ENCODE measurements around the gene CDC14B.
"Not testable (repeated sequence)": the region's sequence is repeated elsewhere in the genome, so short reads cannot be mapped to it uniquely, and the experiment has no call there.

CDC14B gene

GRCh38 chr9:96519787-96520186, 99.9 kb downstream of the CDC14B start:
- peaks cover 8% of the 10 kb centered on the region for H3K4me1 Mint-ChIP-seq (ENCODE audit: low read depth)
- no peaks in the 10 kb centered on the region for H3K9me3 Mint-ChIP-seq
- no peak overlapping the region for H3K27ac Mint-ChIP-seq
- H3K4me3 Mint-ChIP-seq: no peak overlapping the region
- intact Hi-C loops (cut with micrococcal nuclease): no loop called here
- H3K27me3 Mint-ChIP-seq: no peaks in the 10 kb centered on the region
- no peaks in the 10 kb centered on the region for H3K36me3 Mint-ChIP-seq (ENCODE audit: low read depth)

- Mint-ChIP-seq H3K36me3 (ENCODE audit: low read depth) (no peaks in the 10 kb centered on the region), H3K9me3 (no peaks in the 10 kb centered on the region), H3K27ac (no peak overlapping the region), H3K4me1 (ENCODE audit: low read depth) (peaks cover 8% of the 10 kb centered on the region), H3K4me3 (no peak overlapping the region), H3K27me3 (no peaks in the 10 kb centered on the region)
- intact Hi-C loops (cut with micrococcal nuclease): no loop called here
These were observed 100.5 kb downstream of the CDC14B start for GRCh38 chr9:96519095-96519494.

- Mint-ChIP-seq H3K27ac (no peak overlapping the region), H3K9me3 (no peaks in the 10 kb centered on the region), H3K4me1 (ENCODE audit: low read depth) (no peaks in the 10 kb centered on the region), H3K36me3 (ENCODE audit: low read depth) (no peaks in the 10 kb centered on the region), H3K27me3 (no peaks in the 10 kb centered on the region), H3K4me3 (no peak overlapping the region)
- intact Hi-C loops (cut with micrococcal nuclease): no loop called here
These were observed 103.8 kb downstream of the CDC14B start for GRCh38 chr9:96515621-96516470.

- intact Hi-C loops (cut with micrococcal nuclease): no loop called here
- H3K4me1 Mint-ChIP-seq (ENCODE audit: low read depth): no peaks in the 10 kb centered on the region
- no peak overlapping the region for H3K4me3 Mint-ChIP-seq
- no peaks in the 10 kb centered on the region for H3K27me3 Mint-ChIP-seq
- no peaks in the 10 kb centered on the region for H3K36me3 Mint-ChIP-seq (ENCODE audit: low read depth)
- no peak overlapping the region for H3K27ac Mint-ChIP-seq
- no peaks in the 10 kb centered on the region for H3K9me3 Mint-ChIP-seq
These were observed 104.9 kb downstream of the CDC14B start for GRCh38 chr9:96514800-96515158.

GRCh38 chr9:96514108-96514799, 105.4 kb downstream of the CDC14B start:
- Mint-ChIP-seq H3K9me3 (no peaks in the 10 kb centered on the region), H3K27ac (no peak overlapping the region), H3K4me3 (no peak overlapping the region), H3K4me1 (ENCODE audit: low read depth) (no peaks in the 10 kb centered on the region), H3K27me3 (no peaks in the 10 kb centered on the region), H3K36me3 (ENCODE audit: low read depth) (no peaks in the 10 kb centered on the region)
- intact Hi-C loops (cut with micrococcal nuclease): no loop called here

DNA sequence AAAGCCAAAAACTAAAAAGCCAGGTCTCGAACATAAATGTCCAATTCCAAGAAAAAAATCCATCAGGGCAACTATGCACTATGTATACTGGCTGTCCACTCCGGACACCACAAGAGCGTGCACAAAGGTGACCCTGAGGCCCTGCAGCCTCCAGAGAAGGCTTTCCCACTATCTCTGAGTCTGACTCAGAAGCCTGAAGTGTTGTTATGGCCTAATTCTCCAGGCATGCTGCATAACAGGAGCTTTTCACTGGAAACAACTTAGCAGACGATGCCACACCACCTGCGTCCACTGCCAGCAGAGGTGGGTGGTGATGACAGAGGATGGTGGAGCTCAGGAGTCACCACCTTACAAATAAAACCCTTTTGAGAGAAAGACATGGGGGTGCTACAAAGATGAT, 106.0 kb downstream of the CDC14B start:
- Mint-ChIP-seq H3K27me3 (no peaks in the 10 kb centered on the region), H3K27ac (no peak overlapping the region), H3K4me1 (ENCODE audit: low read depth) (no peaks in the 10 kb centered on the region), H3K4me3 (no peak overlapping the region), H3K9me3 (no peaks in the 10 kb centered on the region), H3K36me3 (ENCODE audit: low read depth) (no peaks in the 10 kb centered on the region)
- intact Hi-C loops (cut with micrococcal nuclease): no loop called here

GRCh38 chr9:96512240-96512639, 107.4 kb downstream of the CDC14B start:
- Mint-ChIP-seq H3K27ac (no peak overlapping the region), H3K36me3 (ENCODE audit: low read depth) (no peaks in the 10 kb centered on the region), H3K9me3 (no peaks in the 10 kb centered on the region), H3K4me1 (ENCODE audit: low read depth) (no peaks in the 10 kb centered on the region), H3K4me3 (no peak overlapping the region), H3K27me3 (no peaks in the 10 kb centered on the region)
- intact Hi-C loops (cut with micrococcal nuclease): no loop called here

- intact Hi-C loops (cut with micrococcal nuclease): no loop called here
- Mint-ChIP-seq H3K9me3 (no peaks in the 10 kb centered on the region), H3K27me3 (no peaks in the 10 kb centered on the region), H3K36me3 (ENCODE audit: low read depth) (no peaks in the 10 kb centered on the region), H3K4me1 (ENCODE audit: low read depth) (no peaks in the 10 kb centered on the region), H3K4me3 (no peak overlapping the region), H3K27ac (no peak overlapping the region)
These were observed 109.4 kb downstream of the CDC14B start for GRCh38 chr9:96510258-96510657.

DNA sequence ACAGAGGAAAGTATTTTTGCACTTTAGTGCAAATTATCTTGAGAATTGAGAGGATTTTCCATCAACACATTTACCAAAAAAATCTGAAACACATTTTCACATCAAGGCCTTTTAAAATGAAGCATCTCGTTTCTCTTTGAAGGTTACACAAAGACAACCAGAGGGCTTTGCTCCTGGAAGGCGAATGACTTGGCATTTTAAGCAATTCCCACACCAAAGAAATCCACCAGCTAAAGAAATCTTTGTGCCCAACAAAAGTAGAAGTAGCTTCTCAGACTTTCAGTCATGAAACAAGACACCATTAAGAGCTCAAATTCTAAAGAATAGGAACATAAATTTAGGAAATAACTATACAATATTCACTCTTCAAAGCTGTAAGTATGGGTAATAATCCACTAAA, 109.8 kb downstream of the CDC14B start:
- H3K27ac Mint-ChIP-seq: no peak overlapping the region

DNA sequence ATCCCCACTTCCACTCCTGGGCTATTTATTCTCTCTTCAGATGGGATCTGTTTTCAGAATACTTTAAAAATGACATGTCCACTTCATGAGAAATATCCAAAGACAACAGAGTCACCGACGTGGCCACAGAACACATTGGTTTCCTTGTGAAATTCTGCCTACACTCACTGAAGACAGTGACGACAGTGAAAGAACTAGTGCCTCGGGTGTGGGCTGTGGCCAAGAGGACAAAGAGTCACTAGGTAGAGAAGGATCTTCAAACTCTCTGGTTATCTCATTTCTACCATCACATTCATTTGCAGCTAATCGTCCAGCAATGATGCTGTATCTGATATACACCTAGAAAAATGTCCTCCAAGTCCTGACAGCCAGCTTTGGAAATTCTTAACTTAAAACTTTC, 110.6 kb downstream of the CDC14B start:
- no peak overlapping the region for H3K4me3 Mint-ChIP-seq
- H3K9me3 Mint-ChIP-seq: no peaks in the 10 kb centered on the region
- no peaks in the 10 kb centered on the region for H3K36me3 Mint-ChIP-seq (ENCODE audit: low read depth)
- H3K27ac Mint-ChIP-seq: no peak overlapping the region
- intact Hi-C loops (cut with micrococcal nuclease): no loop called here
- peaks cover 1% of the 10 kb centered on the region for H3K27me3 Mint-ChIP-seq
- H3K4me1 Mint-ChIP-seq (ENCODE audit: low read depth): no peaks in the 10 kb centered on the region

More for the DNA sequence above, 109.8 kb downstream of the CDC14B start:
- no peaks in the 10 kb centered on the region for H3K27me3 Mint-ChIP-seq
- intact Hi-C loops (cut with micrococcal nuclease): no loop called here
- H3K4me3 Mint-ChIP-seq: no peak overlapping the region
- H3K4me1 Mint-ChIP-seq (ENCODE audit: low read depth): no peaks in the 10 kb centered on the region
- H3K36me3 Mint-ChIP-seq (ENCODE audit: low read depth): no peaks in the 10 kb centered on the region
- no peaks in the 10 kb centered on the region for H3K9me3 Mint-ChIP-seq

GRCh38 chr9:96508227-96508940, 111.3 kb downstream of the CDC14B start:
- H3K27ac Mint-ChIP-seq: no peak overlapping the region
- no peaks in the 10 kb centered on the region for H3K36me3 Mint-ChIP-seq (ENCODE audit: low read depth)
- H3K9me3 Mint-ChIP-seq: no peaks in the 10 kb centered on the region
- H3K4me1 Mint-ChIP-seq (ENCODE audit: low read depth): no peaks in the 10 kb centered on the region
- H3K27me3 Mint-ChIP-seq: peaks cover 1% of the 10 kb centered on the region
- intact Hi-C loops (cut with micrococcal nuclease): no loop called here
- no peak overlapping the region for H3K4me3 Mint-ChIP-seq

DNA sequence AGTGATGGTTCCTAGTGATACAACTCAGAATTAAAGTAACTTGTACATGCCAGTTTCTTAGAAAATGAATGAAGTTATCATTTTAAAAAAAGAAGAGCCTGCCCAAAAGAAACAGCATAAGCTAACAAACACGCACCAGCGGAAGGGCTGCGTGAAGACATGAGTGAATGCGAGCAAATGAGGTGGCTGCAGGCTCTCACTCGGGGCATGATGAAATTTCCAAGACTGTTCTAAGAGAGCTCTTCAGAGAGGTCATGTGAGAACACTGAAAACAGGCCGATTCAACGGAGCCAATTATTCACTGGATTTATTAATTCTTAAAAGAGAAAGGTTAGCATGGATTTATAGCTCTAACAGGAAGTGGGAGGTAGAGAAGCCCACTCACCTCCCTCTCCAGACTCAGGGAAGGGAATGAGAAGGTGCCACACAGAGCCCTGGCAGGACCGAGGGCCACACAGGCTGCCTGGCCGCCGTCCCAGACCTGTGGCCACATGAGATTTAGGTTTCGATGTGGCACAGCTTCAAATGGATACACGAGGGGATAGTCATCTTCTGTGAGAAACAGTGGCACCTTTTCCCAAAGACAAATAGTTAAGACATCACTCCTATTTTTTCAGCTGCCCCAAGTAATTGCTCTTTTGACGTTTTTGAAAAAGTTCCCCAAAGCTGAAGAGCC, 114.2 kb downstream of the CDC14B start:
- H3K36me3 Mint-ChIP-seq (ENCODE audit: low read depth): no peaks in the 10 kb centered on the region
- no peaks in the 10 kb centered on the region for H3K9me3 Mint-ChIP-seq
- intact Hi-C loops (cut with micrococcal nuclease): no loop called here
- no peaks in the 10 kb centered on the region for H3K4me1 Mint-ChIP-seq (ENCODE audit: low read depth)
- no peak overlapping the region for H3K4me3 Mint-ChIP-seq
- H3K27ac Mint-ChIP-seq: no peak overlapping the region
- peaks cover 1% of the 10 kb centered on the region for H3K27me3 Mint-ChIP-seq

GRCh38 chr9:96503918-96504317, 115.7 kb downstream of the CDC14B start:
- Mint-ChIP-seq H3K36me3 (ENCODE audit: low read depth) (no peaks in the 10 kb centered on the region), H3K4me3 (no peak overlapping the region), H3K27ac (no peak overlapping the region), H3K4me1 (ENCODE audit: low read depth) (no peaks in the 10 kb centered on the region), H3K9me3 (no peaks in the 10 kb centered on the region), H3K27me3 (peaks cover 1% of the 10 kb centered on the region)
- intact Hi-C loops (cut with micrococcal nuclease): no loop called here

- intact Hi-C loops (cut with micrococcal nuclease); H3K36me3 Mint-ChIP-seq (ENCODE audit: low read depth); H3K9me3 Mint-ChIP-seq; H3K27me3 Mint-ChIP-seq; H3K27ac Mint-ChIP-seq; H3K4me1 Mint-ChIP-seq (ENCODE audit: low read depth); H3K4me3 Mint-ChIP-seq: not testable (repeated sequence)
These were observed 116.3 kb downstream of the CDC14B start for GRCh38 chr9:96503374-96503748.

Measured in dendritic cell treated with granulocyte-macrophage colony-stimulating factor and Interleukin-4, amounts not matched to agents 40 ng/mL and 50 ng/mL, for 4 days (primary cell).